HepG2 (cell line): Measurements from ENCODE around the gene RAB6B. TPM values are rescaled to one million over a fixed set of nuclear protein-coding genes. Genes with fewer than 3 reads are reported as not detected.

Experiments used
- KDM2A ChIP-seq: sonication (generic); formaldehyde crosslinking; IDR thresholded peaks from 2 replicates; pipeline ENCODE4 v1.4.0; 2020; ENCODE audit warnings: low read depth, missing genetic modification reagents, borderline replicate concordance
- MED8 ChIP-seq: sonication (generic); formaldehyde crosslinking; IDR thresholded peaks from 2 replicates; pipeline ENCODE4 v1.8.1; 2023; ENCODE audit warnings: mild to moderate bottlenecking, missing genetic modification reagents; ENCODE audit not compliant: insufficient replicate concordance
- PCBP1 ChIP-seq: fragments of 200-400 bp; formaldehyde crosslinking; IDR thresholded peaks from 2 replicates; pipeline ENCODE4 v1.6.1; 2017; ENCODE audit warnings: mild to moderate bottlenecking, low read depth, low read length, borderline replicate concordance
- RAD51 ChIP-seq: fragments of 450-650 bp; IDR thresholded peaks from 2 replicates; pipeline ENCODE4 v1.6.1; 2016; ENCODE audit warnings: borderline replicate concordance
- ZNF264 ChIP-seq: sonication (generic); formaldehyde crosslinking; IDR thresholded peaks from 2 replicates; pipeline ENCODE4 v1.4.0; 2020; ENCODE audit warnings: missing genetic modification reagents
- ZNF274 ChIP-seq: sonication (generic); formaldehyde crosslinking; IDR thresholded peaks from 2 replicates; pipeline ENCODE4 v1.5.1; 2020; ENCODE audit warnings: mild to moderate bottlenecking, missing genetic modification reagents
- ZNF317 ChIP-seq: sonication (generic); formaldehyde crosslinking; IDR thresholded peaks from 2 replicates; pipeline ENCODE4 v1.5.0; 2020; ENCODE audit warnings: mild to moderate bottlenecking, missing genetic modification reagents
- ZNF331 ChIP-seq: sonication (generic); formaldehyde crosslinking; IDR thresholded peaks from 2 replicates; pipeline ENCODE4 v1.4.0; 2020; ENCODE audit warnings: missing genetic modification reagents
- ZNF546 ChIP-seq: sonication (generic); formaldehyde crosslinking; conservative IDR thresholded peaks from 2 replicates; pipeline ENCODE4 v1.8.1; 2023; ENCODE audit warnings: mild to moderate bottlenecking, missing genetic modification reagents
- ZNF598 ChIP-seq: sonication (generic); formaldehyde crosslinking; IDR thresholded peaks from 2 replicates; pipeline ENCODE4 v1.5.1; 2020; ENCODE audit warnings: mild to moderate bottlenecking, missing genetic modification reagents, borderline replicate concordance
- ZNF678 ChIP-seq: sonication (generic); formaldehyde crosslinking; IDR thresholded peaks from 2 replicates; pipeline ENCODE4 v1.4.0; 2020; ENCODE audit warnings: mild to moderate bottlenecking, missing genetic modification reagents
- ZNF768 ChIP-seq: sonication (generic); formaldehyde crosslinking; IDR thresholded peaks from 2 replicates; pipeline ENCODE4 v1.4.0; 2020; ENCODE audit warnings: missing genetic modification reagents
- ZNF891 ChIP-seq: sonication (generic); formaldehyde crosslinking; IDR thresholded peaks from 2 replicates; pipeline ENCODE4 v1.5.0; 2020; ENCODE audit warnings: mild to moderate bottlenecking, missing genetic modification reagents
- polyA plus RNA-seq, 8 experiments: library from polyadenylated mRNA; depleted of rRNA in 3 of 8; stranded (reverse) in 7 of 8; unstranded in 1 of 8; fragments of >200 nt; fragmentation: Illumina TruSeq in 4 of 8; extraction: Trizol in 4 of 8; gene quantifications; 2 replicates each; pipeline versions ENCODE4 v1.2.1 to v1.2.3, GENCODE V29; 2011 to 2016; ENCODE audit warnings: low read depth in 4 of 8, missing spikeins in 1 of 8, mixed read lengths in 1 of 8; ENCODE audit not compliant: insufficient read depth in 1 of 8
- total RNA-seq, 5 experiments: library from RNA; depleted of rRNA; stranded (reverse); fragments of >200 nt; fragmentation: Illumina TruSeq; extraction: Trizol; gene quantifications; 2 replicates each; pipeline ENCODE4 v1.2.3, GENCODE V29; 2016; ENCODE audit warnings: low read depth in 1 of 5
- TF ChIP-seq, protein P1 (sequence below): sonication (generic); formaldehyde crosslinking; IDR thresholded peaks from 2 replicates; pipeline ENCODE4 v1.4.0; 2020; ENCODE audit warnings: missing genetic modification reagents
- TF ChIP-seq, protein P2 (sequence below): sonication (generic); formaldehyde crosslinking; IDR thresholded peaks from 2 replicates; pipeline ENCODE4 v1.4.0; 2020; ENCODE audit warnings: missing genetic modification reagents
- TF ChIP-seq, protein P3 (sequence below): sonication (generic); formaldehyde crosslinking; IDR thresholded peaks from 2 replicates; pipeline ENCODE4 v1.4.0; 2020; ENCODE audit warnings: missing genetic modification reagents
- TF ChIP-seq, protein P4 (sequence below): sonication (generic); formaldehyde crosslinking; IDR thresholded peaks from 2 replicates; pipeline ENCODE4 v1.5.1; 2020; ENCODE audit warnings: mild to moderate bottlenecking, missing genetic modification reagents, moderate library complexity
- TF ChIP-seq, protein P5 (sequence below): sonication (generic); formaldehyde crosslinking; IDR thresholded peaks from 2 replicates; pipeline ENCODE4 v1.5.0; 2020; ENCODE audit warnings: missing genetic modification reagents

Gene RAB6B
- total and polyA plus RNA-seq, 2 of the 13 experiments (the other 11 are each of a cell fraction or from before 2014, with no cell fraction given) = 0.16 TPM; not detected in 1

DNA sequence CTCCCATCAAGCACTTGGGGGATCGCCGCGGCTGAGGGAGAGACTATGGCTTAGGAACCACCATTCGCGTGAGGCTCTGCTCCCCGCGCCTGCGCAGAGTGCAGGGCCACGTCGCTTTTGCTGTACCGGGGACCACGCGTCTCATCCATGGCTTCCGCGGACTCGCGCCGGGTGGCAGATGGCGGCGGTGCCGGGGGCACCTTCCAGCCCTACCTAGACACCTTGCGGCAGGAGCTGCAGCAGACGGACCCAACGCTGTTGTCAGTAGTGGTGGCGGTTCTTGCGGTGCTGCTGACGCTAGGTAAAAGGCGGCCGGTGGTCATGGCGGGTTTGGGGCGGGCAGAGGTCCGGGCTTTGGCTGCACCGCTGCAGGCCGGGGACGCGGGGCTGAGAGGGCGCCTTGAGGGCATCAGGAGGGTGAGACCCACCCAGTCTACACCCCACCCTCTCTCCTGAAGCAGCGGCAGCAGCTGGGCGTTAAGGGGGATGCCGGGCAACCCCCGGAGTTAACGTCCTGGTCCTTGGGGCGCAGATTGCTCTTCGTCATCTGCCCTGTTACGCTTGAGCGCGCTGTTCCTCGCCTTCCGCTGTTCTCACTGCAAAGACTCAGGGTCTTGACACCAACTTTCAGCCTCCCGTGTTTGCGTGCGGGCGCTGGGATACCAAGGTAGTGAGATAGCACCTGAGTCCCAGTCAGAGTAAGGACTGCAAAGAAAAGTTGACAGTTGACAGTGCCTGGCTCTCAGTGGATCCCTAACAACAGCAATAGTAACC lies 89.8 kb downstream of the RAB6B start, which contains the start of gene SRPRB (continued):
- TF ChIP-seq, protein P1, sequence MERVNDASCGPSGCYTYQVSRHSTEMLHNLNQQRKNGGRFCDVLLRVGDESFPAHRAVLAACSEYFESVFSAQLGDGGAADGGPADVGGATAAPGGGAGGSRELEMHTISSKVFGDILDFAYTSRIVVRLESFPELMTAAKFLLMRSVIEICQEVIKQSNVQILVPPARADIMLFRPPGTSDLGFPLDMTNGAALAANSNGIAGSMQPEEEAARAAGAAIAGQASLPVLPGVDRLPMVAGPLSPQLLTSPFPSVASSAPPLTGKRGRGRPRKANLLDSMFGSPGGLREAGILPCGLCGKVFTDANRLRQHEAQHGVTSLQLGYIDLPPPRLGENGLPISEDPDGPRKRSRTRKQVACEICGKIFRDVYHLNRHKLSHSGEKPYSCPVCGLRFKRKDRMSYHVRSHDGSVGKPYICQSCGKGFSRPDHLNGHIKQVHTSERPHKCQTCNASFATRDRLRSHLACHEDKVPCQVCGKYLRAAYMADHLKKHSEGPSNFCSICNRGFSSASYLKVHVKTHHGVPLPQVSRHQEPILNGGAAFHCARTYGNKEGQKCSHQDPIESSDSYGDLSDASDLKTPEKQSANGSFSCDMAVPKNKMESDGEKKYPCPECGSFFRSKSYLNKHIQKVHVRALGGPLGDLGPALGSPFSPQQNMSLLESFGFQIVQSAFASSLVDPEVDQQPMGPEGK (CRISPR knock-in tag) = no peak
- peak; percentile 77; the same call in 1 of the 2 replicates for TF ChIP-seq ZNF768 (CRISPR knock-in tag)
- TF ChIP-seq ZNF546 (CRISPR knock-in tag) = no peak; the same call in 1 of the 2 replicates
- TF ChIP-seq, protein P2, sequence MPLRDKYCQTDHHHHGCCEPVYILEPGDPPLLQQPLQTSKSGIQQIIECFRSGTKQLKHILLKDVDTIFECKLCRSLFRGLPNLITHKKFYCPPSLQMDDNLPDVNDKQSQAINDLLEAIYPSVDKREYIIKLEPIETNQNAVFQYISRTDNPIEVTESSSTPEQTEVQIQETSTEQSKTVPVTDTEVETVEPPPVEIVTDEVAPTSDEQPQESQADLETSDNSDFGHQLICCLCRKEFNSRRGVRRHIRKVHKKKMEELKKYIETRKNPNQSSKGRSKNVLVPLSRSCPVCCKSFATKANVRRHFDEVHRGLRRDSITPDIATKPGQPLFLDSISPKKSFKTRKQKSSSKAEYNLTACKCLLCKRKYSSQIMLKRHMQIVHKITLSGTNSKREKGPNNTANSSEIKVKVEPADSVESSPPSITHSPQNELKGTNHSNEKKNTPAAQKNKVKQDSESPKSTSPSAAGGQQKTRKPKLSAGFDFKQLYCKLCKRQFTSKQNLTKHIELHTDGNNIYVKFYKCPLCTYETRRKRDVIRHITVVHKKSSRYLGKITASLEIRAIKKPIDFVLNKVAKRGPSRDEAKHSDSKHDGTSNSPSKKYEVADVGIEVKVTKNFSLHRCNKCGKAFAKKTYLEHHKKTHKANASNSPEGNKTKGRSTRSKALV (CRISPR knock-in tag) = peak; percentile 90
- TF ChIP-seq ZNF891 (CRISPR knock-in tag) = peak; percentile 79; the same call in 1 of the 2 replicates
- no peak for TF ChIP-seq RAD51
- TF ChIP-seq, protein P3, sequence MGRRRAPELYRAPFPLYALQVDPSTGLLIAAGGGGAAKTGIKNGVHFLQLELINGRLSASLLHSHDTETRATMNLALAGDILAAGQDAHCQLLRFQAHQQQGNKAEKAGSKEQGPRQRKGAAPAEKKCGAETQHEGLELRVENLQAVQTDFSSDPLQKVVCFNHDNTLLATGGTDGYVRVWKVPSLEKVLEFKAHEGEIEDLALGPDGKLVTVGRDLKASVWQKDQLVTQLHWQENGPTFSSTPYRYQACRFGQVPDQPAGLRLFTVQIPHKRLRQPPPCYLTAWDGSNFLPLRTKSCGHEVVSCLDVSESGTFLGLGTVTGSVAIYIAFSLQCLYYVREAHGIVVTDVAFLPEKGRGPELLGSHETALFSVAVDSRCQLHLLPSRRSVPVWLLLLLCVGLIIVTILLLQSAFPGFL (CRISPR knock-in tag) = peak; percentile 58; the same call in 1 of the 2 replicates
- peak; percentile 72; the same call in 1 of the 2 replicates for TF ChIP-seq ZNF678 (CRISPR knock-in tag)
- TF ChIP-seq, protein P4, sequence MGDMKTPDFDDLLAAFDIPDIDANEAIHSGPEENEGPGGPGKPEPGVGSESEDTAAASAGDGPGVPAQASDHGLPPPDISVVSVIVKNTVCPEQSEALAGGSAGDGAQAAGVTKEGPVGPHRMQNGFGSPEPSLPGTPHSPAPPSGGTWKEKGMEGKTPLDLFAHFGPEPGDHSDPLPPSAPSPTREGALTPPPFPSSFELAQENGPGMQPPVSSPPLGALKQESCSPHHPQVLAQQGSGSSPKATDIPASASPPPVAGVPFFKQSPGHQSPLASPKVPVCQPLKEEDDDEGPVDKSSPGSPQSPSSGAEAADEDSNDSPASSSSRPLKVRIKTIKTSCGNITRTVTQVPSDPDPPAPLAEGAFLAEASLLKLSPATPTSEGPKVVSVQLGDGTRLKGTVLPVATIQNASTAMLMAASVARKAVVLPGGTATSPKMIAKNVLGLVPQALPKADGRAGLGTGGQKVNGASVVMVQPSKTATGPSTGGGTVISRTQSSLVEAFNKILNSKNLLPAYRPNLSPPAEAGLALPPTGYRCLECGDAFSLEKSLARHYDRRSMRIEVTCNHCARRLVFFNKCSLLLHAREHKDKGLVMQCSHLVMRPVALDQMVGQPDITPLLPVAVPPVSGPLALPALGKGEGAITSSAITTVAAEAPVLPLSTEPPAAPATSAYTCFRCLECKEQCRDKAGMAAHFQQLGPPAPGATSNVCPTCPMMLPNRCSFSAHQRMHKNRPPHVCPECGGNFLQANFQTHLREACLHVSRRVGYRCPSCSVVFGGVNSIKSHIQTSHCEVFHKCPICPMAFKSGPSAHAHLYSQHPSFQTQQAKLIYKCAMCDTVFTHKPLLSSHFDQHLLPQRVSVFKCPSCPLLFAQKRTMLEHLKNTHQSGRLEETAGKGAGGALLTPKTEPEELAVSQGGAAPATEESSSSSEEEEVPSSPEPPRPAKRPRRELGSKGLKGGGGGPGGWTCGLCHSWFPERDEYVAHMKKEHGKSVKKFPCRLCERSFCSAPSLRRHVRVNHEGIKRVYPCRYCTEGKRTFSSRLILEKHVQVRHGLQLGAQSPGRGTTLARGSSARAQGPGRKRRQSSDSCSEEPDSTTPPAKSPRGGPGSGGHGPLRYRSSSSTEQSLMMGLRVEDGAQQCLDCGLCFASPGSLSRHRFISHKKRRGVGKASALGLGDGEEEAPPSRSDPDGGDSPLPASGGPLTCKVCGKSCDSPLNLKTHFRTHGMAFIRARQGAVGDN (CRISPR knock-in tag) = peak; percentile 91
- peak; percentile 85 for TF ChIP-seq KDM2A (CRISPR knock-in tag)
- TF ChIP-seq, protein P5, sequence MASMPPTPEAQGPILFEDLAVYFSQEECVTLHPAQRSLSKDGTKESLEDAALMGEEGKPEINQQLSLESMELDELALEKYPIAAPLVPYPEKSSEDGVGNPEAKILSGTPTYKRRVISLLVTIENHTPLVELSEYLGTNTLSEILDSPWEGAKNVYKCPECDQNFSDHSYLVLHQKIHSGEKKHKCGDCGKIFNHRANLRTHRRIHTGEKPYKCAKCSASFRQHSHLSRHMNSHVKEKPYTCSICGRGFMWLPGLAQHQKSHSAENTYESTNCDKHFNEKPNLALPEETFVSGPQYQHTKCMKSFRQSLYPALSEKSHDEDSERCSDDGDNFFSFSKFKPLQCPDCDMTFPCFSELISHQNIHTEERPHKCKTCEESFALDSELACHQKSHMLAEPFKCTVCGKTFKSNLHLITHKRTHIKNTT (CRISPR knock-in tag) = no peak
- no peak for TF ChIP-seq MED8
- TF ChIP-seq ZNF598 (CRISPR knock-in tag) = peak; percentile 77; the same call in 1 of the 2 replicates
- TF ChIP-seq ZNF317 (CRISPR knock-in tag) = no peak
- 0 out of 2 replicates have a peak, but pooled peaks have one; percentile 20 for TF ChIP-seq PCBP1
- peak; percentile 82; the same call in 1 of the 2 replicates for TF ChIP-seq ZNF274
- peak; percentile 36; the same call in 1 of the 2 replicates for TF ChIP-seq ZNF331 (CRISPR knock-in tag)
- peak; percentile 63; the same call in 1 of the 2 replicates for TF ChIP-seq ZNF264
